ENCODE measurements around the gene ADIG. TPM values are rescaled to one million over a fixed set of nuclear protein-coding genes. Genes with fewer than 3 reads are reported as not detected.
A peak's percentile ranks its signal among the peaks of the same experiment; 100 is the strongest.

The ADIG gene
- total RNA-seq: not detected in 2 replicates

GRCh38 chr20:38581013-38581412 is at the start of gene ADIG:
Gene ADIG (plus strand): TSS chr20:38581197. CDS start chr20:38581251, 54 bp downstream.
- no peak for DNase-seq (ENCODE audit: low read depth in 2 of 2)

GRCh38 chr20:38534756-38535155 is 46.2 kb upstream of the ADIG start:
- no peak for DNase-seq (ENCODE audit: low read depth in 2 of 2)

DNA sequence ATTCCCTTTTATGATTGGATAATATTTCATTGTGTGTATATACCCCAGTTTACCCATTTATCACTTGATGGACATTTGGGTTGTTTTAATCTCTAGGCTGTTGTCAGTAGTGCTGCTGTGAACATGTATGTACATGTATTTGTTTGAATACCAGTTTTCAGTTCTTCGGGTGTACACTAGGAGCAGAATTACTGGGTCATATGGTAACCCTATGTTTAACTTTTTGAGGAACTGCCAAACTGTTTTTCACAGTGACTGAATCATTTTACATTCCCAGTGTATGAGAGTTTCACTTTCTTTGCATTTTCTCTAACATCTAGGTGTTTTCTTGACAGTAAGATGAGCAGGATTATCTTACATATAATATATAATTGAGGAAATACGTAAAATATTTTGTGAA is 44.7 kb upstream of the ADIG start:
- DNase-seq (ENCODE audit: low read depth in 2 of 2): no peak

- DNase-seq (ENCODE audit: low read depth in 2 of 2): no peak
Observed at GRCh38 chr20:38537176-38537575, 43.8 kb upstream of the ADIG start.

- DNase-seq (ENCODE audit: low read depth in 2 of 2): no peak
Observed at GRCh38 chr20:38538789-38539188, 42.2 kb upstream of the ADIG start.

GRCh38 chr20:38543014-38543906 is 37.7 kb upstream of the ADIG start:
- no peak for DNase-seq (ENCODE audit: low read depth in 2 of 2)

GRCh38 chr20:38545771-38546170 is 35.2 kb upstream of the ADIG start:
- DNase-seq (ENCODE audit: low read depth in 2 of 2): no peak

- DNase-seq (ENCODE audit: low read depth in 2 of 2): no peak
Observed at GRCh38 chr20:38547288-38548085, 33.5 kb upstream of the ADIG start.

- DNase-seq (ENCODE audit: low read depth in 2 of 2): no peak
Observed at GRCh38 chr20:38548356-38549083, 32.5 kb upstream of the ADIG start.

DNA sequence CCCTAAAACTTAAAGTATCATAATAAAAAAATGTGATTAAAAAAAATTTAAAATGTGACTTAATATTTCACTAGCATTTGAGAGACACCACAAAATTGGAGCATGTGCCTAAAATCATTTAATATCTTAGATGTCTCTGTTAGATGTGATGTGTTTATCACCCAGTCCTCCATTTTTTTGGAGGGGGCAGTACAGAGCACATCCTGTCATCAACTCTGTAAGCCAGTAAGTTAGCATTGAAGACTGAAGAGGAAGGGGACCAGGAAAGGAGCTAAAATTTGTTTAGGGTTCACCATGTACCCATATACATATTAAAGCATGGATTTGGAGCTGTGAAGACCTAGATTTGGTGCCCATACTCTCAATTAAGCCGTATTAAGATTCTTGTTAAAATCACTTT is 30.7 kb upstream of the ADIG start:
- no peak for DNase-seq (ENCODE audit: low read depth in 2 of 2)

- DNase-seq (ENCODE audit: low read depth in 2 of 2): no peak
Observed at GRCh38 chr20:38551056-38551626, 29.9 kb upstream of the ADIG start.

- no peak for DNase-seq (ENCODE audit: low read depth in 2 of 2)
Observed at GRCh38 chr20:38554986-38555385, 26.0 kb upstream of the ADIG start.

DNA sequence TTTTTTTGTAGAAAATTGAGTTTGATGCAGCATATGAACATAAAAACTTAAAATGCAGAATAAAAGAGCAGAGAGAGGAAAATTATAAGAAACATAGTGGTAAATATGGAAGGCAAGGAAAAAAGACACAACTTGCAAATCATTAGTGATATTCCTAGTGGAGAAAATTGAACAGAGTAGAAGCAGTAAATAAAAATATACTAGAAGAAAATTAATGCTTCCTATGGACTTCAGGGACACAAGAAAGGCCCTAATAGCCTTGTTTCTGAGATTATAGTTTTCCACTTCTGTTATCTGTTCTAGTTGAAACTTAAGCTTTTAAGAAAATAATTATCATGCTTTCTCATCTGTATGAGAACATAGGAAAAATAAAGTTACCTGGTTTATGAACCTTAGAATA is 25.6 kb upstream of the ADIG start:
- DNase-seq (ENCODE audit: low read depth in 2 of 2): no peak

DNA sequence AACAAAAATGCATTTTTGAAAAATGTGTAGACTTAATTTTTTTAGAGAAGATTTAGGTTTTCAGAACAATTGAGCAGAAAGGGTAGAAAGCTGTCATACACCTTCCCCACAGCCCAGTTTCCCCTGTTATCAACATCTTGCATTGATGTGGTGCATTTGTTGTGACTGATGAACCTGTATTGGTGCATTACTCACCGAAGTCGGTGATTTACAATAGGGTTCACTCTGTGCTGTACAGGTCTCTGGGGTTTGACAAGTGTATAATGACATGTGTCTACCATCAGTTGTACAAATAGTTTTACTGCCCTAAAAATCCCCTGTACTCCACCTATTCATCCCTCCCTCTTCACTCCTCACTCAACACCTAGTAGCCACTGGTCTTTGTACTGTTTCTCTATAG is 23.8 kb upstream of the ADIG start:
- DNase-seq (ENCODE audit: low read depth in 2 of 2): no peak

DNA sequence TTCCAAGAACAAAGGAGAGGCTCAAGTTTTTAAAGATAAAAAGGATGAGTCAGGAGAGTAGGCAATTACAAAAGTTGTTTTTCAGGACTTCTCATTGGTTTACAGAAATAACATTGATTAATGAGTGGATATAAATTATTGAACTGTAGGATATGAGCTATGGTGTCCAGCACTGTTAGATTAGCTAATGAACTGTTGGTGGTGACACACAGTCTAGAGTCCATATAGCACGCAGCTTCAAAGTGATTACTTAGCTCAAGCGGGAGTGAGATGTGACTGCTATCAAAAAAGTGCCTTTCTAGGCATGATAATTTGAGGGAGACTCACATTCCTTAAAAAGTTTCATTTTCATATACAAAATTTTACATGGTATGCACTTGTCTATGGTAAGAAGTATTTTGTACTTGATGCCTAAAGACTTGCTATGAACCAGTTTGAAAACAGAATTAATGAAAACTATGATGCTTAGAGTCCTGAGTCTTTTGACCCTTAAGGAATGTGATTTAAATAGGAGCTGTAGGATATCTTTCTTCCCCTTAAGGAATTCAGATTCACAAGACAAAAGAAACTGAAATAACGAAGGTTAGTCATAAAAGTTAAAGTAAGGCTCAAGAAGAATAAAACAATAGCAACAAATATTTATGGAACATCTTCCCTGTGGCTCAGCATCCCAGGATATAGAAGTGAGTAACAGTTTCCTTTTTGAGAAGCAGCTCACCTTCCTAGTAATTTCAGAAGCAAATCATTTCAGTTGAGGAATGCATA is 22.2 kb upstream of the ADIG start:
- DNase-seq (ENCODE audit: low read depth in 2 of 2): peak in 1 of 2 donors; percentile 17

GRCh38 chr20:38559764-38560163 is 21.2 kb upstream of the ADIG start:
- no peak for DNase-seq (ENCODE audit: low read depth in 2 of 2)

- DNase-seq (ENCODE audit: low read depth in 2 of 2): no peak
Observed at GRCh38 chr20:38563802-38564431, 17.1 kb upstream of the ADIG start.

DNA sequence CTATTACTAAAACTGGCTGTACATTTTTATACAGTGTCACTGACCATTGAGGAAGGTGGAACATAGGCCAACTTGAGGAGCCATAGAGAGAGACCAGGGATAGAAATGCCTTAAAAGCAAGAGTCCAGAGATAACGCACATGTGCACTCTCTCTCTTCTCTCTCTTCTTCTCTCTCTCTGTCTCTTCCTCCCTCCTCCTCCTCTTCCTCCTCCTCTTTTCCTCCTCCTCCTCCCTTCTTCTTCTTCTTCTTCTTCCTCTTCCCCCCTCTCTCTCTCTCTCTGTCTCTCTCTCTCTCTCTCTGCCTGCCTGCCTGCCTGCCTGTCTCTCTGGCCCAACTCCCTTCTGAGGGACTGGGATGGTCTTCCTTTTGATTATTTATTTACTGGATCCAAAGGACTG is 16.3 kb upstream of the ADIG start:
- DNase-seq (ENCODE audit: low read depth in 2 of 2): no peak

DNA sequence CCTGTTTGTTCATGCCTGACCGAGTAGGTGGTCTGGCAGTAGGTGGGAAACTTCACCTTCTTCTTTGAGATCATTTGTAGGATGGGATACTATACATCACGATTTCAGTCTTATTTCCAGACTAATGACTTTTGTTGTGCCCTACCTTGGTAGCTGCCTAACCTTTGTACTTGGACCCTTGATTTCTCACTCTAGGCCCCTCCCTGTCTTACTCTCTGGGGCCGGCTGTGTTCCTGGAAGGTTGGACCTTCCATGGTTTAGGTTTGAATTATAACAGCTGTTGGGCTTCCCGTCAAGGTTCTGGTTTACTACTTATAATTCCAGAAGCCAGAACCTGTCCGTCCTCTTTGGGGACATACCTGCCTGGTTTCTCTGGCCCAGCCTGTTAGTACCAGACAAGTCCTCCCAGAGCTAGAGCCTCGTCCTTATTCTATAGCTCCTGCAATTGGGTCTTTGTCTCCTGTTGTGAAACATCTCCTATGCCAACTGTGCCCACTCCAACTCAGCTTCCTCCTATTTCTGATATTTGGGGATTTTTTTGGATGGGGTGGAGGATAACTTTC is 14.9 kb upstream of the ADIG start:
- no peak for DNase-seq (ENCODE audit: low read depth in 2 of 2)
